Ishikawa (cell line): ENCODE results near the gene ERP44.

Source experiments
- CREB1 ChIP-seq: IDR thresholded peaks from 2 replicates; pipeline ENCODE4 v1.6.1; 2012; ENCODE audit warnings: low read depth
- RAD21 ChIP-seq: IDR thresholded peaks from 2 replicates; pipeline ENCODE4 v1.6.1; 2012; ENCODE audit warnings: low read depth
- TF ChIP-seq, protein P1 (sequence below): IDR thresholded peaks from 2 replicates; pipeline ENCODE4 v1.6.1; 2012; ENCODE audit warnings: low read depth, mild to moderate bottlenecking

DNA sequence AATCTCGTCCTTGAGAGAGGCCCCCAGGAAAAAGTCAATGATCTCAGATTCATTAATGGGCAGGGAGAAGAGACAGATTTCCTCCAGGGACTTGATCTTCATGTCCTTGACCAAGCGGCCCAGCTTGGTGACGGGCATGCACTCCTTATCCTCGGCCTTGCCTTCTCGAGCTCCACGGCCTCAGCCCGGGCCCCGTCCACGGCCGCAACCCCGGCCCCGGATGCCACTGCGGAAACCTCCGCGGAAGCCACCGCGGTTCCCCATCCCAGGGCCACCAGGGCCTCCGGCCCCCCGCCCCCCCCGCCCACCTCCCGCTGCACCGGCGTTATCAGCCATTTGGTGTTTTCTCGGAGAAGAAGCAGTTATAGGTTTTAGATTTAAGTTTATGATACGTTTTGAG, 18.5 kb upstream of the ERP44 start:
- TF ChIP-seq RAD21 (no peak), CREB1 (no peak)
- TF ChIP-seq, protein P1, sequence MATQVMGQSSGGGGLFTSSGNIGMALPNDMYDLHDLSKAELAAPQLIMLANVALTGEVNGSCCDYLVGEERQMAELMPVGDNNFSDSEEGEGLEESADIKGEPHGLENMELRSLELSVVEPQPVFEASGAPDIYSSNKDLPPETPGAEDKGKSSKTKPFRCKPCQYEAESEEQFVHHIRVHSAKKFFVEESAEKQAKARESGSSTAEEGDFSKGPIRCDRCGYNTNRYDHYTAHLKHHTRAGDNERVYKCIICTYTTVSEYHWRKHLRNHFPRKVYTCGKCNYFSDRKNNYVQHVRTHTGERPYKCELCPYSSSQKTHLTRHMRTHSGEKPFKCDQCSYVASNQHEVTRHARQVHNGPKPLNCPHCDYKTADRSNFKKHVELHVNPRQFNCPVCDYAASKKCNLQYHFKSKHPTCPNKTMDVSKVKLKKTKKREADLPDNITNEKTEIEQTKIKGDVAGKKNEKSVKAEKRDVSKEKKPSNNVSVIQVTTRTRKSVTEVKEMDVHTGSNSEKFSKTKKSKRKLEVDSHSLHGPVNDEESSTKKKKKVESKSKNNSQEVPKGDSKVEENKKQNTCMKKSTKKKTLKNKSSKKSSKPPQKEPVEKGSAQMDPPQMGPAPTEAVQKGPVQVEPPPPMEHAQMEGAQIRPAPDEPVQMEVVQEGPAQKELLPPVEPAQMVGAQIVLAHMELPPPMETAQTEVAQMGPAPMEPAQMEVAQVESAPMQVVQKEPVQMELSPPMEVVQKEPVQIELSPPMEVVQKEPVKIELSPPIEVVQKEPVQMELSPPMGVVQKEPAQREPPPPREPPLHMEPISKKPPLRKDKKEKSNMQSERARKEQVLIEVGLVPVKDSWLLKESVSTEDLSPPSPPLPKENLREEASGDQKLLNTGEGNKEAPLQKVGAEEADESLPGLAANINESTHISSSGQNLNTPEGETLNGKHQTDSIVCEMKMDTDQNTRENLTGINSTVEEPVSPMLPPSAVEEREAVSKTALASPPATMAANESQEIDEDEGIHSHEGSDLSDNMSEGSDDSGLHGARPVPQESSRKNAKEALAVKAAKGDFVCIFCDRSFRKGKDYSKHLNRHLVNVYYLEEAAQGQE: no peak
